HTERT RPE-1 (cell line): Measurements from ENCODE around the gene MRPL47.

Experiments
- in situ Hi-C: fragments of 300-500 bp; cut with MboI; formaldehyde crosslinking; loops from 4 replicates; pipeline ENCODE4 v1.14.3; 2020; ENCODE audit warnings: low sequenced_read_pairs

Gene MRPL47

DNA sequence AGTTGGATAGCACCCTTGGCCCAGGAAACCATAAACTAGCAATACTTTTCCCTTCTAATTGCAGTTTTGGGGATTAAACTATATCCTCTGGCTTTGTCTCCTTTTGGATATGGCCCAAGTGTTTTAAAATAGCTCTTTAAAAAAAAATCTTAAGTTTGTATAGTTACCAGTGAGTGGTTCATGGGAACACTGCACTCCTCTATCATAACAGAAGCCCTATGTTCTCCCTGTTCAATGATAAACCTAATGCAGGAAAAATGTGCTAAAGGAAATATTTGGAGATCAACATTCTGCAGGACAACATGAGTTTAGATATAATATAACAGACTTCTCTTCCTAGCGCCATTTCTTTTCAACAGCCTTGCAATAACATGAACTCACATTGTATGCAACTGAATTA lies 13.1 kb downstream of the MRPL47 start:
- in situ Hi-C loops, result no loop called here

GRCh38 chr3:179590669-179591068 lies 13.8 kb downstream of the MRPL47 start:
- in situ Hi-C loops, result no loop called here

DNA sequence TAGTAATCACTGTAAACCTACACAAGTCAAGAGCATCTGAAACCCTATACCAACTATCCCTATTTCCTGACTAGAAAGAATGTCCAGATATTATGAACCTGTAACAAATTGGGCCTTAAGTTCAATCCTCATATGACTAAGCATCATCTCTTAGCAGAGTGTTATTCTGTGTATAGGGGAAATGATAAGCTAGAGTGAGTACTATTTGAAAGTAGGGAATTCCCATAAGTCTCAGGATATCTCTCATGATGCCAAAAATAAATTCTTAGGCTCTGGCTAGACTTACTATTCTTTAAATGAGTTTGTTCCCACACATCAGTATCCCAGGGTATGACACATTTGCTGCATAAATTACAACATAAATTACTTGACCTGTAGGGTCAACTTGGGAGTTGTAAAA lies 15.3 kb downstream of the MRPL47 start:
- in situ Hi-C loops, result no loop called here

DNA sequence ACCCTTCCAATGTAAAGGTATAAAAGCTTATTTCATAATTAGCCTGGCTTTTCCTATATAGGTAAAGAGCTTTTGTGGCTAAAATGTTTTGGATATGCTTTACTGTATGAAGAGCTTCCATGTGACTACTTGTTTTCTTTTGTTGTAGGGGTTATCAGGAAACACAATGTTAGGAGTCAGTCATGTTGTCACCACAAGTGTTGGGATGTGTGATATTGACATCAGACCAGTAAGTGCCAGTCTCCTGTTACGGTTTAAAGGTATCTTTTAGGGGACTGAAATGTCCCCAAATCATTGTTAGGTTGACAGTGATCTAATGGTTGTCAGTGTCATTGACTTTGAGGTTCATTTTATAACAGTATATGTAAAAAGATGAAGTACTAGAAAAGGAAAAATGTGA lies 23.4 kb downstream of the MRPL47 start:
- in situ Hi-C loops, result no loop called here

DNA sequence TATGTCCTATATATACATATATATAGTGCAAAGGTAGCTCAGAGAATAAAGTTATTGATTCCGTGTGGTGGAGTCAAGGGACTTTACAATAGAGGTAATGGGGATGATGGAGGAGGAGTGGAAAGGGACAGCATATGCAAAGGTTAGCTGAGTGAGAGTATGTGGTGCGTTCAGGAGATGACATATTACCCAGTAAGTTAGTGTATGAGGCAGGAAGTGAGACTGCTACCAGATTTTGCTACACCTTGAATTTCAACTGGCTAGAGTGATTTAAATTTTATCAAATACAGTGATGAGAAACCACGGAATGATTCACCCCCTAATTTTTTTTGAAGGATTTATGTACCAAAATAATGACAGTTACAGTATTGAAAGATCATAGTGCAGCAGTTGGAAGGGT lies 38.9 kb downstream of the MRPL47 start:
- in situ Hi-C loops, result no loop called here

- in situ Hi-C loops, result no loop called here
Measured at GRCh38 chr3:179563271-179563783, 41.1 kb downstream of the MRPL47 start.

- in situ Hi-C loops, result no loop called here
Measured at GRCh38 chr3:179562591-179563270, 41.7 kb downstream of the MRPL47 start, which contains the start of gene ACTL6A. Gene ACTL6A, plus strand, starts transcription at chr3:179562926. Its CDS starts 167 bp downstream, at chr3:179563093.

DNA sequence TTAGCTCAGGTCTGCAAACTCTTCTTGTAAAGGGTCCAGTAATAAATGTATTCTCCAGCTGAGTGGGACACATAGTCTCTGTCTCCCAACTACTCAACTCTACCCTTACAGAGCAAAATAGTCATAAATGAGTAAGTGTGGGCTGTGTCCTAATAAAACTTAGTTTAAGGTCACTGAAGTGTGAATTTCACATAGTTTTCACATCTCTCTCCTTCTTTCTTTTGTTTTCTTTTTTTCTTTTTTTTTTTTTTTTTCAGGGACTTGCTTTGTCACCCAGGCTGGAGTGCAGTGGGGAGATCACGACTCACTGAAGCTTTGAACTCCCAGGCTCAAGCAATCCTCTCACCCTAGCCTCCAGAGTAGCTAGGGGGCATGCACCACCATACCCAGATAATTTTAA lies 43.6 kb downstream of the MRPL47 start:
- in situ Hi-C loops, result no loop called here

DNA sequence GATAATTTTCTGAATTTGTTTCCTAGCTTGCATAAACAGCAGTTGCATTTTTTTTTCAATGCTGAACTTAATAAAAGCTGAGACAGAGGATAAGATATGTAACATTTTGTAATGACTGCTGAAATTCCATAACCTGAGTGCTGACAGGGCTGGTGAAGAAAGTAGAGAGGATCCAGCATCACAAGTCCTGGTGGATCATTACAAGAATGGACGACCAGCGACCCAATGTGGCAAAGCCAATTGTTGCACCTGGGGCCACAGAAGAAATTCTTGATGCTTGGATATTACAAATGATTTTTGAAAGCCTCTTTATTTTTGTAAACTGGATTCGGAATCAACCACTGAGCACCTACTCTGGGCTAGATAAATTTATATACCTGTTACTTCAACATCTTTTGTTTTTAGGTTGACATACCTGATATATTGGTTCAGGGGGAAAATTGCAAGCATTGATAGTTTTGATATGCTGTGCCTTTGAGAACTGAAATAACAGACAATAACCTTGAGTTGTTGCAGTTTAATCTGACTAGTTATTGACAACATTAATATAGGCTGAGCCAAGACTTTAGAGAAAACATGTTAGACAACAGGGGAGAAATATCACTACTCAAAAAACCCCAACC lies 45.6 kb downstream of the MRPL47 start:
- in situ Hi-C loops, result no loop called here

GRCh38 chr3:179551349-179552105 lies 52.9 kb downstream of the MRPL47 start:
- in situ Hi-C loops, result no loop called here

DNA sequence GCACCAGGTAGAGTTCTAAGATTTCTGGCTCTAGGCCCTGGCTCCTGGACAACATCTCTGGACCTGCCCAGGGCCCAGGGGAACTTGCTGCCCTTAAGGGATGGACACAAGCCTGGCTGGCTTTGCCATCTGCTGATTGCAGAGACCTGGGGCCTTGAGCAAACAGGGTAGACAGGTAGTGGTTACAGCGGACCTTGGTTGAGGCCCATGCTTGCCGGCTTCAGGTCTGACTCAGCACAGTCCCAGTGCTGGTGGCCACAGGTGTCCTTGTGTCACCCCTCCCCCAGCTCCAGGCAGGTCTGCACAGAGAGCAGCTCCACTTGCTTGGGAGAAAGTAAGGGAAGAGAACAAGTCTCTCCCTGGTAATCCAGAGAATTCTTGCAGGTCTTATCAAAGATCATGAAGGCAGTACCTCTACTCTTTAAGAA lies 57.6 kb downstream of the MRPL47 start:
- in situ Hi-C loops, result no loop called here

DNA sequence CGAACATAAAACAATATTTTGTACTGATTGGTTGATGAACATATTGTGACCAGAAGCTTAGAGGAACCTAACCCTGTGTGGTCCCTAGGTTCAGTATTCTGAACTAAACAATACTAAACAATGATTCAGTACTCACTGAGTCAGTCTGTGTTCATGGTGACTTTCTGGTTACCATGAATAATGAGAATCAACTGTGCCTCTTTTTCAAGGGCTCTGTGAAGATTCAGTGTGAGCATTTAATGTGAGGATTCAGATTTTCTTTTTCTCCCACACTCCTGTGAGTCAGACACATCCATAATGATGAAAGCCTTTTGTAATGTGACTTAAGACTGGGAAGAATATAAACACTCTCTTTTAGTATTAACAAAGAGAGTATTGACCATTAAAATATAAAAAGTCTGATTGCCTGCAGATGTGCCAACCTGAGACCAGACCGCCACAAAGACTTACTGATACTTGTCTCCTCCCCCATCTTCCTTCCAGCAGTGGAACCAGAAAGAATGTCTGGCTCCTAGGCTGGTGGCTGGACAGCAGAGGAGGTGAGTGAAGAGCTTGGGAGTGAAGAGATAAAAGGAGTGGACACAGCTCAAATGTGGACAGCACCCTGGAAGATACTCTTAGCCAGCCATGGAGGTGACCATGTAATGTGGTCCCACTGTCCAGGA lies 59.3 kb downstream of the MRPL47 start:
- in situ Hi-C loops, result no loop called here

DNA sequence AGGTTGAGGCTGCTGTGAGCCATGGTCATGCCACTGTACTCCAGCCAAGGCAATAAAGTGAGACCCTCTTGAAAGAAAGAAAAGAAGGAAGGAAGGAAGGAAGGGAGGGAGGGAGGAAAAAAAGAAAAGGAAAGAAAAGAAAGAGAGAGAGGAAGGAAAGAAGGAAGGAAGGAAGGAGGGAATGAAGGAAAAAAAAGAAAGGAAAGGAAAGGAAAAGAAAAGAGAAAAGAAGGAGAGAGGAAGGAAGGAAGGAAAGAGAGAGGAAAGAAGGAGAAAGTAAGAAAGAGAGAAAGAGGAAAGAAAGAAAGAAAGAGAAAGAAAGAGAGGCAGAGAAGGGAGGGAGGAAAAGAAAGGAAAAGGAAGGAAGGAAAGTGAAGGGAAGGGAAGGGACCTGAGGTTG lies 62.1 kb downstream of the MRPL47 start:
- in situ Hi-C loops, result no loop called here

DNA sequence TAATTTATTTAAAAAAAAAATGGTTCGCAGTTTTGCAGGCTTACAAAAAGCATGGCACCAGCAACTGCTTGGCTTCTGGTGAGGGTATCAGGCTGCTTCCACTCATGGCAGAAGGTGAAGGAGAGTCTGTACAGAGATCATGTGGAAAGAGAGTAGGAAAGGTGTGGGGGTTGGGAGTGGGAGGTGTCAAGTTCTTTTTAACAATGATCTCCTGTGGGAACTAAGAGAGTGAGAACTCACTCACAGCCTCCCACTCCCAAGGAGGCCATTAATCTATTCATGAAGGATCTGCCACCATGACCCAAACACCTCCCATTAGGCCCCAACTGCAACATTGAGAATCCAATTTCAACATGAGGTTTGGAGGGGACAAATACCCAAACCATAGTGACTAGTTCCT lies 62.8 kb downstream of the MRPL47 start:
- in situ Hi-C loops, result no loop called here

- in situ Hi-C loops, result no loop called here
Measured at GRCh38 chr3:179541094-179541493, 63.3 kb downstream of the MRPL47 start.
